Motor neuron (in vitro differentiated cells): ENCODE results near the gene LYVE1. TPM values are rescaled to one million over a fixed set of nuclear protein-coding genes. Genes with fewer than 3 reads are reported as not detected.
"Not testable (repeated sequence)": the region's sequence is repeated elsewhere in the genome, so short reads cannot be mapped to it uniquely, and the experiment has no call there.

Experiments
- ATAC-seq, 8 experiments: fragments of 200-7000 bp; cut with Tn5 transposase; replicated peaks in 6 of 8; 2 replicates each; pipeline ENCODE4 v1.8.0; 2021; ENCODE audit warnings: mild to moderate bottlenecking in 8 of 8, moderate library complexity in 8 of 8
- H3K27ac ChIP-seq, 2 donors: fragments of 250-450 bp; sonication (Bioruptor Pico); 2 replicates each; pipeline ENCODE4 v1.9.0; 2021; ENCODE audit warnings: antibody characterized with exemption in 2 of 2, mild to moderate bottlenecking in 2 of 2, moderate library complexity in 1 of 2
- H3K4me1 ChIP-seq, 2 donors: fragments of 250-450 bp; sonication (Bioruptor Pico); replicated peaks in 1 of 2; 2 replicates each; pipeline ENCODE4 v1.6.1; 2021; ENCODE audit warnings: antibody characterized with exemption in 2 of 2, mild to moderate bottlenecking in 2 of 2, moderate library complexity in 1 of 2
- H3K4me3 ChIP-seq, 5 donors: fragments of 250-450 bp; sonication (Bioruptor Pico); 2 replicates each; pipeline ENCODE4 v1.9.0; 2021; ENCODE audit warnings: antibody characterized with exemption in 5 of 5, mild to moderate bottlenecking in 5 of 5, moderate library complexity in 4 of 5
- WGBS, 10 experiments: fragments of 450-650 bp; shearing (Covaris generic); methylation state at CpG; one replicate each; pipeline ENCODE4 v1.0.0; 2022; 5-methylcytosine and 5-hydroxymethylcytosine counted together
- in situ Hi-C, 9 experiments: fragments of 400-800 bp; cut with MboI; loops; one replicate each; pipeline ENCODE4 v1.15.0; 2021; ENCODE audit warnings: low sequenced_read_pairs in 9 of 9, low pct_unique_long_range_greater_than_20kb in 2 of 9; ENCODE audit not compliant: unreplicated experiment in 9 of 9
- total RNA-seq, 8 experiments: library from RNA; unstranded; fragments of 300-600 nt; gene quantifications; 2 replicates each; pipeline versions ENCODE4 v1.2.3 to v1.2.4, GENCODE V29; 2022

LYVE1 gene
- total RNA-seq, 8 experiments from 2014 or later: 0.09 to 1.00 (median 0.24) TPM; not detected in 1

GRCh38 chr11:10602366-10602765, 33.9 kb upstream of the LYVE1 start:
- no peak for ATAC-seq
- H3K4me1 ChIP-seq: peaks cover 5 to 6% of the 10 kb centered on the region in 2 donors
- H3K4me3 ChIP-seq: no peak overlapping the region
- 60 to 100% (median 85%) methylated on average over 1 to 7 of the region's 7 CpGs; no CpG with 5 or more reads in 3 of the 10 experiments for WGBS, 10 experiments
- no peak overlapping the region for H3K27ac ChIP-seq
- in situ Hi-C loops: no loop called here

- WGBS, 10 experiments: 73 to 100% (median 94%) methylated on average over 1 to 5 of the region's 6 CpGs; no CpG with 5 or more reads in 3 of the 10 experiments
- Histone ChIP-seq H3K27ac (no peak overlapping the region), H3K4me1 (peaks cover 5 to 6% of the 10 kb centered on the region in 2 donors), H3K4me3 (no peak overlapping the region)
- peak in 2 of 8 experiments; percentile 21 to 24 for ATAC-seq
- in situ Hi-C loops: no loop called here
Measured at GRCh38 chr11:10601837-10602236, 33.4 kb upstream of the LYVE1 start.

GRCh38 chr11:10600570-10601248, 32.2 kb upstream of the LYVE1 start:
- H3K4me3 ChIP-seq: no peak overlapping the region
- H3K27ac ChIP-seq: no peak overlapping the region
- no peaks in the 10 kb centered on the region for H3K4me1 ChIP-seq
- ATAC-seq: no peak
- in situ Hi-C loops: no loop called here
- 38 to 85% (median 77%) methylated on average over 1 to 11 of the region's 11 CpGs; no CpG with 5 or more reads in 2 of the 10 experiments for WGBS, 10 experiments

GRCh38 chr11:10599388-10600175, 31.1 kb upstream of the LYVE1 start:
- Histone ChIP-seq H3K4me1 (no peaks in the 10 kb centered on the region), H3K27ac (no peak overlapping the region), H3K4me3 (no peak overlapping the region)
- 60 to 100% (median 84%) methylated on average over 1 to 6 of the region's 6 CpGs; no CpG with 5 or more reads in 1 of the 10 experiments for WGBS, 10 experiments
- ATAC-seq: peak in 1 of 8 experiments; percentile 43
- in situ Hi-C loops: no loop called here

GRCh38 chr11:10598816-10599215, 30.4 kb upstream of the LYVE1 start:
- Histone ChIP-seq H3K27ac (no peak overlapping the region), H3K4me3 (no peak overlapping the region), H3K4me1 (no peaks in the 10 kb centered on the region)
- in situ Hi-C loops: no loop called here
- WGBS, 10 experiments: 62 to 100% (median 92%) methylated on average over 1 to 6 of the region's 6 CpGs
- no peak for ATAC-seq

- Histone ChIP-seq H3K4me3 (no peak overlapping the region), H3K27ac (no peak overlapping the region), H3K4me1 (no peaks in the 10 kb centered on the region)
- no peak for ATAC-seq
- in situ Hi-C loops: no loop called here
- 79 to 100% (median 86%) methylated on average over 1 to 2 of the region's 2 CpGs; no CpG with 5 or more reads in 1 of the 10 experiments for WGBS, 10 experiments
Measured at GRCh38 chr11:10597877-10598351, 29.4 kb upstream of the LYVE1 start.

- H3K27ac ChIP-seq, in situ Hi-C loops, H3K4me1 ChIP-seq, H3K4me3 ChIP-seq, ATAC-seq: not testable (repeated sequence)
- WGBS, 10 experiments: 20 to 100% (median 74%) methylated on average over 1 to 2 of the region's 2 CpGs
Measured at GRCh38 chr11:10595840-10596239, 27.4 kb upstream of the LYVE1 start.

- Histone ChIP-seq H3K4me3 (no peak overlapping the region), H3K27ac (no peak overlapping the region), H3K4me1 (no peaks in the 10 kb centered on the region)
- in situ Hi-C loops: no loop called here
- ATAC-seq: peak in 1 of 8 experiments; percentile 34
- 56 to 100% (median 88%) methylated on average over 1 to 4 of the region's 4 CpGs; no CpG with 5 or more reads in 3 of the 10 experiments for WGBS, 10 experiments
Measured at GRCh38 chr11:10594407-10594806, 25.9 kb upstream of the LYVE1 start.

GRCh38 chr11:10592331-10592730, 23.9 kb upstream of the LYVE1 start:
- WGBS, 10 experiments: 0 to 88% (median 57%) methylated on average over 1 to 2 of the region's 2 CpGs
- peak in 4 of 8 experiments; percentile 40 to 95 (median 68) for ATAC-seq
- H3K27ac ChIP-seq: no peak overlapping the region
- no peak overlapping the region for H3K4me3 ChIP-seq
- no peaks in the 10 kb centered on the region for H3K4me1 ChIP-seq
- in situ Hi-C loops: no loop called here

- Histone ChIP-seq H3K27ac (no peak overlapping the region), H3K4me3 (no peak overlapping the region), H3K4me1 (no peaks in the 10 kb centered on the region)
- WGBS, 10 experiments: 0 to 100% (median 59%) methylated on average over 1 to 2 of the region's 2 CpGs; no CpG with 5 or more reads in 4 of the 10 experiments
- ATAC-seq: no peak
- in situ Hi-C loops: no loop called here
Measured at GRCh38 chr11:10591741-10592140, 23.3 kb upstream of the LYVE1 start.

- ATAC-seq: peak in 3 of 8 experiments; percentile 30 to 86 (median 48)
Measured at GRCh38 chr11:10590218-10590915, 21.9 kb upstream of the LYVE1 start.

GRCh38 chr11:10588904-10589303, 20.4 kb upstream of the LYVE1 start:
- no peak for ATAC-seq
- WGBS, 10 experiments: 20 to 100% (median 93%) methylated on average over 1 to 2 of the region's 2 CpGs; no CpG with 5 or more reads in 1 of the 10 experiments
- Histone ChIP-seq H3K4me3 (no peak overlapping the region), H3K4me1 (no peaks in the 10 kb centered on the region), H3K27ac (no peak overlapping the region)
- in situ Hi-C loops: no loop called here

More at GRCh38 chr11:10590218-10590915, 21.9 kb upstream of the LYVE1 start:
- WGBS, 10 experiments: 36 to 80% (median 61%) methylated on average over 1 to 2 of the region's 2 CpGs; no CpG with 5 or more reads in 4 of the 10 experiments
- H3K4me1 ChIP-seq: no peaks in the 10 kb centered on the region
- in situ Hi-C loops: no loop called here
- H3K27ac ChIP-seq: no peak overlapping the region
- H3K4me3 ChIP-seq: no peak overlapping the region

GRCh38 chr11:10587995-10588394, 19.5 kb upstream of the LYVE1 start:
- H3K4me3 ChIP-seq: no peak overlapping the region
- 33 to 100% (median 100%) methylated on average over 1 to 3 of the region's 3 CpGs; no CpG with 5 or more reads in 1 of the 10 experiments for WGBS, 10 experiments
- no peak for ATAC-seq
- no peaks in the 10 kb centered on the region for H3K4me1 ChIP-seq
- in situ Hi-C loops: no loop called here
- no peak overlapping the region for H3K27ac ChIP-seq
